BLaER1 treated with 17β-estradiol and CSF1 and Interleukin-3, amounts not matched to agents 10 nM and 100 nM (cell line): ENCODE data around the gene FARS2.

Source experiments
- H3K27ac ChIP-seq, 11 experiments: shearing (Covaris generic); formaldehyde crosslinking; 2 replicates each; pipeline ENCODE4 v1.8.1; 2022
- H3K27me3 ChIP-seq, 11 experiments: shearing (Covaris generic); formaldehyde crosslinking; 2 replicates each; pipeline ENCODE4 v1.8.1; 2022
- H3K36me3 ChIP-seq, 11 experiments: shearing (Covaris generic); formaldehyde crosslinking; 2 replicates each; pipeline ENCODE4 v1.8.1; 2022
- H3K4me1 ChIP-seq, 10 experiments: shearing (Covaris generic); formaldehyde crosslinking; 2 replicates each; pipeline ENCODE4 v1.8.1; 2022
- H3K4me2 ChIP-seq, 11 experiments: shearing (Covaris generic); formaldehyde crosslinking; 2 replicates each; pipeline ENCODE4 v1.8.1; 2022
- H3K4me3 ChIP-seq, 10 experiments: shearing (Covaris generic); formaldehyde crosslinking; 2 replicates each; pipeline ENCODE4 v1.8.1; 2022
- H3K9ac ChIP-seq, 11 experiments: shearing (Covaris generic); formaldehyde crosslinking; 2 replicates each; pipeline ENCODE4 v1.8.1; 2022
- H3K9me3 ChIP-seq, 11 experiments: shearing (Covaris generic); formaldehyde crosslinking; replicated peaks in 1 of 11; 2 replicates each; pipeline ENCODE4 v1.8.1; 2022
- H4K20me1 ChIP-seq, 11 experiments: shearing (Covaris generic); formaldehyde crosslinking; 2 replicates each; pipeline ENCODE4 v1.8.1; 2022
- Cebpa-rat ChIP-seq, 11 experiments: shearing (Covaris generic); IDR thresholded peaks; 2 replicates each; pipeline ENCODE4 v1.8.1; 2022

Gene FARS2

GRCh38 chr6:5622276-5623005, 361.1 kb downstream of the FARS2 start:
- Histone ChIP-seq H3K9me3 (peaks cover 0 to 6% (median 0%) of the 10 kb centered on the region in 11 experiments; a peak in 2 of 22 replicates), H3K4me1 (peaks cover 0 to 24% (median 20%) of the 10 kb centered on the region in 10 experiments; a peak in 19 of 20 replicates), H3K4me3 (no peak overlapping the region), H3K4me2 (no peak overlapping the region), H3K36me3 (peaks cover 0 to 14% (median 3%) of the 10 kb centered on the region in 11 experiments; a peak in 7 of 22 replicates), H3K27ac (no peak overlapping the region), H3K27me3 (no peaks in the 10 kb centered on the region), H3K9ac (no peak overlapping the region), H4K20me1 (no peaks in the 10 kb centered on the region)
- TF ChIP-seq Cebpa-rat (IDR thresholded peaks at IDR 0.05), result no peak

GRCh38 chr6:5623769-5624168, 362.5 kb downstream of the FARS2 start:
- no peak overlapping the region for H3K4me3 ChIP-seq
- H3K4me1 ChIP-seq, result peaks cover 0 to 26% (median 21%) of the 10 kb centered on the region in 10 experiments; a peak in 19 of 20 replicates
- H3K4me2 ChIP-seq, result no peak overlapping the region
- no peaks in the 10 kb centered on the region for H4K20me1 ChIP-seq
- no peak overlapping the region for H3K27ac ChIP-seq
- no peak overlapping the region for H3K9ac ChIP-seq
- H3K27me3 ChIP-seq, result no peaks in the 10 kb centered on the region
- H3K9me3 ChIP-seq, result no peaks in the 10 kb centered on the region; a peak in 1 of 22 replicates
- H3K36me3 ChIP-seq, result peaks cover 0 to 14% (median 5%) of the 10 kb centered on the region in 11 experiments; a peak in 6 of 22 replicates
- TF ChIP-seq Cebpa-rat (IDR thresholded peaks at IDR 0.05), result no peak

- H3K4me3 ChIP-seq, result no peak overlapping the region
- H3K4me2 ChIP-seq, result no peak overlapping the region
- H3K4me1 ChIP-seq, result peaks cover 0 to 21% (median 17%) of the 10 kb centered on the region in 10 experiments; a peak in 19 of 20 replicates
- H4K20me1 ChIP-seq, result no peaks in the 10 kb centered on the region
- no peaks in the 10 kb centered on the region; a peak in 1 of 22 replicates for H3K9me3 ChIP-seq
- TF ChIP-seq Cebpa-rat (IDR thresholded peaks at IDR 0.05), result no peak
- no peak overlapping the region for H3K27ac ChIP-seq
- H3K9ac ChIP-seq, result no peak overlapping the region
- peaks cover 0 to 14% (median 5%) of the 10 kb centered on the region in 11 experiments; a peak in 6 of 22 replicates for H3K36me3 ChIP-seq
- no peaks in the 10 kb centered on the region for H3K27me3 ChIP-seq
These were observed 362.9 kb downstream of the FARS2 start for GRCh38 chr6:5624256-5624655.

GRCh38 chr6:5626727-5627426, 365.6 kb downstream of the FARS2 start:
- H3K9ac ChIP-seq, result no peak overlapping the region
- no peaks in the 10 kb centered on the region for H4K20me1 ChIP-seq
- no peak overlapping the region for H3K4me3 ChIP-seq
- H3K4me2 ChIP-seq, result peak overlapping the region in 9 of 11 experiments; percentile 0 to 55 (median 40); a peak in 15 of 22 replicates
- H3K27ac ChIP-seq, result no peak overlapping the region; a peak in 1 of 22 replicates
- H3K36me3 ChIP-seq, result peaks cover 0 to 7% (median 0%) of the 10 kb centered on the region in 11 experiments; a peak in 3 of 22 replicates
- peaks cover 0 to 17% (median 13%) of the 10 kb centered on the region in 10 experiments; a peak in 17 of 20 replicates for H3K4me1 ChIP-seq
- peaks cover 0 to 2% (median 0%) of the 10 kb centered on the region in 11 experiments; a peak in 2 of 22 replicates for H3K9me3 ChIP-seq
- no peak for TF ChIP-seq Cebpa-rat (IDR thresholded peaks at IDR 0.05)
- H3K27me3 ChIP-seq, result no peaks in the 10 kb centered on the region

- H3K4me2 ChIP-seq, result no peak overlapping the region
- H3K9ac ChIP-seq, result no peak overlapping the region
- peaks cover 0 to 26% (median 15%) of the 10 kb centered on the region in 10 experiments; a peak in 18 of 20 replicates for H3K4me1 ChIP-seq
- H3K27ac ChIP-seq, result no peak overlapping the region
- H3K4me3 ChIP-seq, result no peak overlapping the region
- H3K36me3 ChIP-seq, result peaks cover 0 to 5% (median 0%) of the 10 kb centered on the region in 11 experiments; a peak in 1 of 22 replicates
- peaks cover 0 to 13% (median 7%) of the 10 kb centered on the region in 11 experiments; a peak in 10 of 22 replicates for H3K9me3 ChIP-seq
- no peaks in the 10 kb centered on the region for H3K27me3 ChIP-seq
- TF ChIP-seq Cebpa-rat (IDR thresholded peaks at IDR 0.05), result no peak
- no peaks in the 10 kb centered on the region for H4K20me1 ChIP-seq
These were observed 369.3 kb downstream of the FARS2 start for GRCh38 chr6:5630636-5631035.

GRCh38 chr6:5632348-5632935, 371.1 kb downstream of the FARS2 start:
- H4K20me1 ChIP-seq, result no peaks in the 10 kb centered on the region
- H3K36me3 ChIP-seq, result peaks cover 0 to 7% (median 0%) of the 10 kb centered on the region in 11 experiments; a peak in 1 of 22 replicates
- peaks cover 0 to 13% (median 7%) of the 10 kb centered on the region in 11 experiments; a peak in 10 of 22 replicates for H3K9me3 ChIP-seq
- TF ChIP-seq Cebpa-rat (IDR thresholded peaks at IDR 0.05), result no peak
- H3K4me3 ChIP-seq, result no peak overlapping the region
- peaks cover 0 to 12% (median 3%) of the 10 kb centered on the region in 10 experiments; a peak in 13 of 20 replicates for H3K4me1 ChIP-seq
- no peak overlapping the region for H3K9ac ChIP-seq
- H3K27ac ChIP-seq, result no peak overlapping the region; a peak in 1 of 22 replicates
- H3K27me3 ChIP-seq, result no peaks in the 10 kb centered on the region
- H3K4me2 ChIP-seq, result peak overlapping the region in 3 of 11 experiments; percentile 7 to 34 (median 33); a peak in 2 of 22 replicates

GRCh38 chr6:5634525-5634924, 373.2 kb downstream of the FARS2 start:
- Histone ChIP-seq H3K36me3 (peaks cover 0 to 7% (median under 1%) of the 10 kb centered on the region in 11 experiments; a peak in 3 of 22 replicates), H3K9me3 (peaks cover 4 to 17% (median 11%) of the 10 kb centered on the region in 11 experiments; a peak in 21 of 22 replicates), H3K4me1 (peaks cover 0 to 11% (median 0%) of the 10 kb centered on the region in 10 experiments; a peak in 4 of 20 replicates), H4K20me1 (no peaks in the 10 kb centered on the region), H3K4me2 (peak overlapping the region in 1 of 11 experiments; percentile 5; a peak in 2 of 22 replicates), H3K9ac (no peak overlapping the region), H3K27ac (no peak overlapping the region), H3K4me3 (no peak overlapping the region), H3K27me3 (no peaks in the 10 kb centered on the region)
- no peak for TF ChIP-seq Cebpa-rat (IDR thresholded peaks at IDR 0.05)

- Histone ChIP-seq H4K20me1 (no peaks in the 10 kb centered on the region), H3K4me2 (no peak overlapping the region), H3K36me3 (peaks cover 7 to 20% (median 15%) of the 10 kb centered on the region in 11 experiments; a peak in 19 of 22 replicates), H3K4me1 (peaks cover 0 to 11% (median 0%) of the 10 kb centered on the region in 10 experiments; a peak in 4 of 20 replicates), H3K9ac (no peak overlapping the region), H3K4me3 (no peak overlapping the region), H3K27ac (no peak overlapping the region), H3K9me3 (peaks cover 23 to 36% (median 29%) of the 10 kb centered on the region in 11 experiments), H3K27me3 (no peaks in the 10 kb centered on the region)
- no peak for TF ChIP-seq Cebpa-rat (IDR thresholded peaks at IDR 0.05)
These were observed 375.1 kb downstream of the FARS2 start for GRCh38 chr6:5636210-5637030.
